Left hindlimb (tissue), 1 donor: ENCODE measurements around the gene RTP4.

ENCODE experiments used
- DNase-seq: peaks from one replicate; pipeline ENCODE4 v3.0.0-alpha.2; 2018

The RTP4 gene

GRCh38 chr3:187368251-187369088 is at the start of gene RTP4:
Gene RTP4 (plus strand): TSS chr3:187368385. CDS start chr3:187368442, 57 bp downstream.
- DNase-seq, result no peak

GRCh38 chr3:187318819-187319616 is 49.2 kb upstream of the RTP4 start:
- no peak for DNase-seq

- peak; percentile 45 for DNase-seq
Observed at GRCh38 chr3:187319699-187320302, 48.4 kb upstream of the RTP4 start.

DNA sequence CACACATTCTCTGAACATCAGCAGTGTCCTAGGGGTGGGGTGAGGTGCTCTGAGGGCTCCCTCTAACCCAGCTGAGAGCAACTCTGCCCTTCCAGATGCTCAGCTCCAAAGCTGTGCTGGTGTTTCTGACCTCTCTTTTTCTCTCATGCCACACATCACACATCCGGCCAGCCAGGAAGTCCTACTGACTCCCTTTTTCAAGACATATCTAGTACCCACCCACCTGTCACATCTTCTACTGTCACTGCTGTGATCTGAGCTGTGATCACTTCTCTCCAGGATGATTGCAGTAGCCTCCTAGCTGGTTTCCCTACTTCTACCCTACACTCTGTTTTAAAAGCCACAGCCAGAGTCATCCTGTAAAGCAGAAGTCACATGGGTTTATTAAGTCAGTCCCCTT is 46.4 kb upstream of the RTP4 start:
- DNase-seq, result no peak

DNA sequence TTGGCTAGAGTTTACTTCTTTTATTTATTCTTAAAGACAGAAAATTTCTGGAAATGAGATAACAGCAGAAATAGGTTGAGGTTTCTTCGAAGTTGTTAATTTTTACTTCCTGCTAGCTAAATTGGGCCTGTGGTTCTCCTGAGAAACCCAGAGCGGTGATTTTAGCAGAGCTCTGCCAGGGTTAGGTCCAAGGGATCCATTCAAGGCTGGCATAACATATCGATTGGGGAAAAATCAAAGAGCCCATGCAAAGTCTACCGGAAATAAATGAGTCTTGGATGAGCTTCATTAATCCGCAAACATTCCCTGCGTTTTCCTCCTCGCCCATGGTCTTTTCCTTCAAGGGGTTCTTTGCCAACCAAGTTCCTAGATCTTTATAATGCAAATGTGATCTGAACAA is 45.9 kb upstream of the RTP4 start:
- no peak for DNase-seq

- DNase-seq, result no peak
Observed at GRCh38 chr3:187323091-187323490, 45.1 kb upstream of the RTP4 start.

GRCh38 chr3:187325632-187326031 is 42.6 kb upstream of the RTP4 start:
- no peak for DNase-seq

DNA sequence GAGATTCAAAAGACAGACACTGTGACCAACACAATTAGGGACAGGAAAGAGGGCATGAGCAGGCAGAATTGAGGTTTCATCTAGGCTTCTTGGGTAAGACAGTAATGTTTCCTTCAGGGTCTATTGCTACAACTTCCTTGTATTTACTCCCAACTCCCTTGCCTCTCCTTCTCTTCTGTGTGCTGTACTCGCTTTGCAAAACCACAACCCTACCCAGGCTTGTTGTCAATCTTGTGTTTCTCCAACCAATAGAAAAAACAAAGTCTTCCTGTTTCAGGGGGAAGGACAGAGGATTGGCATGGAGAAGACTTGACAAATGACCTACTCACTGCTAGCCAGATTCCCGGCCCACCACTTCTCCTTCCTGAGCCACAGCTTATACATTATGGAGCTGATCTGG is 40.3 kb upstream of the RTP4 start:
- DNase-seq, result no peak

DNA sequence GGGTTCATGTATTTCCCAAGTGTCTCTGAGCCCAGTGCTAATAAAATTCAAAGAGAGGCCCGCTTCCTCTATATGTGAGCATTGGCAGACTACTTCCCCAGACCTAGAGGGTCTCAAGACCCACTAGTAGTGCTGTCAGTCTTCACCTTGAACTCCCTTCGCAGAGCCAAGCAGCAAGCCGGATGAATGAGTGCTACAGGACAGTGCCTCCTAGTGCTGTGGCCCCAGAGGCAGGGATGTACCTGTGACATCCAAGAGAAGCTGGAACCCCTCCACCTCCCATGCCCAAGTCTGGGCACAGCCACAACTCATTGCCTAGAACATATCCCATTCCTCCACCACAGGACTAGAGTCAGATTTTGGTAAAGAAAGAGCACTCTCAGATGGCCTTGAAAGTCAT is 39.5 kb upstream of the RTP4 start:
- DNase-seq, result no peak

GRCh38 chr3:187334904-187335303 is 33.3 kb upstream of the RTP4 start:
- DNase-seq, result no peak

GRCh38 chr3:187336322-187336721 is 31.9 kb upstream of the RTP4 start:
- DNase-seq, result no peak

GRCh38 chr3:187340578-187340977 is 27.6 kb upstream of the RTP4 start:
- DNase-seq, result no peak

DNA sequence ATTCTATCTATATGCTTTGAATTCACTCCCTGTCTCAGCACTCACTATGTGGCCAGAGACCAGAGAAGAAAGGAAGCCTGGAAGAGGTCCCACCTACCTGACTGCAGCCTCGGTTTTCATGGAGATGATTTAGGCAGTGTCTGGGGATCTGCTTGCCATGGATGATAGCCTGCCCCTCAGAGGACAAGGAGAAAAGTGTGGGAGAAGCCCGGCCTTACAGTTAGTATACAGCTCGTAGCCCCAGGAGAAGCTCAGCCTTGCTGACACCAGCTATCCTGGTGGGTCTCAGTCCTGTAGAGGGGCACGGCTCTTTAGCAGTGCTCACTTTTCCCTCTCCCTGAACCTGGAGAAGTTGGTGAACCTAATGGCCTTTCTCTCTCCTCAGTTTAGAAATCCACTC is 25.9 kb upstream of the RTP4 start:
- no peak for DNase-seq

GRCh38 chr3:187343670-187344069 is 24.5 kb upstream of the RTP4 start:
- DNase-seq, result no peak

- DNase-seq, result no peak
Observed at GRCh38 chr3:187352581-187353575, 15.3 kb upstream of the RTP4 start.

- no peak for DNase-seq
Observed at GRCh38 chr3:187358068-187358467, 10.1 kb upstream of the RTP4 start.

DNA sequence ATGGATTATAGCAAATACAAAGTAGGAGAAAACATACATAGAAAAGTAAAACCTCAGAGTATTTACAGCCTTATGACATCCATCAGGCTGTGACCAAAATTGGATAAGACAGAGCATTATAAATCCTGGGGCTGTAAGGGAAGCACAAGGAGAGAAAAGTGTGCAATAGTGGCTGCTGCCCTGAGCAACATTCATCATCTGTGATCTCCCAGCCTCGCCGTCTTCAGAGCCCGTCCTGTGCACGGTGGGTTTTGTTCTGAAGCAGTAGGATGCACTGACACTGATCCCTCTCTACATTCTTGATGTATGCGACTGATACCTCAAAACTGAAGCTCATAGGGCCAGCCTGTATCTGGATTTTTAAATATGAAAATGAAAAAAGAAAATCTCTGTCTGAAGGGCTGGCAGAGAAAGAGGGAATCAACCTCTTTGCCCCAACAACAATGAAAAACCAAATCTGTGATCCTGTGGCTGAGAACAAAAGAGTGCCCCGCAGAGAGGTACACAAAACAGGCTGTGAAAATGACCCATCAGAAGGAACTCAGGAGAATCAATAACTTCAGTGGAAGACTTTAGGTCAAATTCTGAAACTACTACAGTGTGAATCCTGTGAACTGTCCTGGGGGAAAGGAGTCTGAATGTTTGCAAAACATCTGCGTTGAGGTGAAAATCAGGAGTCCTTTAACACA is 8.2 kb upstream of the RTP4 start:
- no peak for DNase-seq

GRCh38 chr3:187360596-187360995 is 7.6 kb upstream of the RTP4 start:
- DNase-seq, result no peak

DNA sequence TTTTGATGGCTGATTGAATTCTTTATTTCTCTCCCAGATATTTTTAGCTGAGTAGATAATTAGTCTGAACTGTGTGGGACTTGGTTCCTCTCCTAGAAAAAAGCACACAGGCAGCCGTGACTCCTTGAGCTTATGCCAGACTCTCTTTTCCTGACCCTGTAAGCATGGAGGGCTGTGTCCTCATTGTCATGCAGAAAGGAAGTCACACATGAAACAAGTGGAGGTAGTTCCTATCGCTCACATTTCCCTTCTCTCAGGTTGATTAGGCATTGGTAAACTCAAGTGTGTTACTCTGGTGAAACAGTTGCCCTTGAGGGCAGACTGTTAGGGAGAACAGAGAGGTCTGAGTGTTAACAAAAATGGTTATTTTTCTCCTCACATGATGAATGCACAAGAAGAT is 6.3 kb upstream of the RTP4 start:
- no peak for DNase-seq

DNA sequence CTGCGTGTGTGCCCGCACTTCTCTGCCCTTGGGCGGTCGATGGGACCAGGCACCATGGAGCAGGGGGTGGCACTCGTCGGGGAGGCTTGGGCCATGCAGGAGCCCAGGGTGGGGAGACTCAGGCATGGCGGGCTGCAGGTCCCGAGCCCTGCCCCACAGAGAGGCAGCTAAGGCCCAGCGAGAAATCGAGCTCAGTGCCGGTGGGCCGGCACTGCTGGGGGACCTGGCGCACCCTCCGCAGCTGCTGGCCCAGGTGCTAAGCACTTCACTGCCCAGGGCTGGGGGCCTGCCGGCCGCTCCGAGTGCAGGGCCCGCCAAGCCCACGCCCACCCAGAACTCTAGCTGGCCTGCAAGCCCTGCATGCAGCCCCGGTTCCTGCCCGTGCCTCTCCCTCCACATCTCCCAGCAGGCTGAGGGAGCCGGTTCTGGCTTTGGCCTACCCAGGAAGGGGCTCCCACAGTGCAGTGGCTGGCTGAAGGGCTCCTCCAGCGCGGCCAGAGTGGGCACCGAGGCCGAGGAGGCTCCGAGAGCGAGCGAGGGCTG is 553 bp upstream of the RTP4 start:
- DNase-seq, result no peak

DNA sequence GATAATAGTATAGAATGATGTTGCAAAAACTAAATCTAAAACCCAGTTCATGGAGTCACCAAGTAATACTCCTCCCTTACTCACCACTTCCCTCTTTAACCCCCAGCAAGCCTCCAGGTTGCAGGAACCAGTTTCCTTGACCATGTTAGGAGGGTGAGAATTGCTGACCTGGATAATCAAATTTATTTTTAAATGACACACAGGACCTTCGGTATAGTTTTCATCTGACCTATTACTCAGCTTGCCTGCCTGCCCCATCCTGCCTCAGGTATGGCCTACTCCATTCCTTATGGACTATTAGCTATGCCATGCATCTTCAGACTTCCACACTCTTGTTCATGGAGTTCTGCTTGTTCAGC is 883 bp downstream of the RTP4 start:
- DNase-seq, result no peak

DNA sequence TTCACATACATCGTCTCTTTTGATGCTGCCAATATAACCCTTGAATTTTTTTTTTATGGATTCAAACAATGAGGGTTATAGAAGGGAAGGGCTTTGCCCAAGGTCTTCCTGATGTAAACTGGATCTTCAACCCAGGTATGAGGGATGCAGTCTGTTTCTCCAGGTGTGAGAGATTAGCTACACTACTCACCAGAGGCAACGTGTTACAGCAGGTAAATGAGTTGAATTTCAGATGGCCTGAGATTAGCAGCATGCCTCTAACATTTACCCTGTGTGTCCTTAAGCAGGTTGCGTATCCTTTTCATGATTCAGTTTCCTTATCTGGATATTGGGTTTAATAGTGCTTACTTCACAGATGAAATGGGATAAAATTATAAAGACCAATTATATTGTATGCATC is 1.9 kb downstream of the RTP4 start:
- no peak for DNase-seq
